Breast epithelium (tissue), 4 donors: ENCODE data around the gene ZMYND12. TPM values are rescaled to one million over a fixed set of nuclear protein-coding genes. Genes with fewer than 3 reads are reported as not detected.

Experiments used
- DNase-seq, 2 donors: peaks; one replicate each; pipeline ENCODE4 v3.0.0-alpha.2; 2019; ENCODE audit warnings: low spot score in 2 of 2
- H3K27ac ChIP-seq, 2 donors: fragments of 200-600 bp; sonication (generic) in 1 of 2; one replicate each; pipeline ENCODE4 v1.5.1; 2016 to 2019; ENCODE audit warnings: mild to moderate bottlenecking in 1 of 2
- H3K27me3 ChIP-seq, 2 donors: fragments of 200-600 bp; sonication (generic) in 1 of 2; one replicate each; pipeline versions ENCODE4 v1.5.1 to v1.6.0; 2017 to 2019; ENCODE audit warnings: control low read depth in 1 of 2, mild to moderate bottlenecking in 1 of 2
- H3K36me3 ChIP-seq: fragments of 200-600 bp; one replicate; pipeline ENCODE4 v1.5.1; 2019
- H3K4me1 ChIP-seq, 2 donors: fragments of 200-600 bp; sonication (generic); one replicate each; pipeline ENCODE4 v1.5.1; 2016 to 2019; ENCODE audit warnings: control low read depth in 1 of 2
- H3K4me3 ChIP-seq, 3 donors: fragments of 200-600 bp; sonication (generic); 1 replicate in 2 of 3; 2 replicates in 1 of 3; pipeline ENCODE4 v1.5.1; 2016 to 2019; ENCODE audit warnings: mild to moderate bottlenecking in 3 of 3, moderate library complexity in 2 of 3
- H3K9me3 ChIP-seq, 2 donors: fragments of 200-600 bp; sonication (generic) in 1 of 2; one replicate each; pipeline ENCODE4 v1.5.1; 2016 to 2019; ENCODE audit warnings: control low read depth in 1 of 2
- POLR2A ChIP-seq: fragments of 450-650 bp; IDR thresholded peaks from one replicate; pipeline ENCODE4 v1.6.1; 2016; ENCODE audit warnings: antibody characterized with exemption, mild to moderate bottlenecking, moderate library complexity
- POLR2AphosphoS5 ChIP-seq, 3 donors: sonication (generic); formaldehyde crosslinking; IDR thresholded peaks; one replicate each; pipeline ENCODE4 v1.6.1; 2017; ENCODE audit warnings: antibody characterized with exemption in 3 of 3
- intact Hi-C: fragments of 100-400 bp; cut with DNase I; formaldehyde crosslinking; loops from one replicate; pipeline ENCODE4 v1.15.1; 2023; ENCODE audit warnings: low total_unique reads
- total RNA-seq, 3 donors: library from RNA; depleted of rRNA; stranded (reverse); fragments of >200 nt; gene quantifications; one replicate each; pipeline ENCODE4 v1.1.0, GENCODE V29; 2016
- TF ChIP-seq, protein P1 (sequence below), 3 donors: fragments of 450-650 bp; IDR thresholded peaks; one replicate each; pipeline ENCODE4 v1.5.1; 2016 to 2017; ENCODE audit warnings: antibody characterized with exemption in 3 of 3, mild to moderate bottlenecking in 3 of 3, moderate library complexity in 3 of 3

ZMYND12 gene
- total RNA-seq, 3 donors from 2014 or later: 1.3 to 4.6 (median 3.8) TPM

DNA sequence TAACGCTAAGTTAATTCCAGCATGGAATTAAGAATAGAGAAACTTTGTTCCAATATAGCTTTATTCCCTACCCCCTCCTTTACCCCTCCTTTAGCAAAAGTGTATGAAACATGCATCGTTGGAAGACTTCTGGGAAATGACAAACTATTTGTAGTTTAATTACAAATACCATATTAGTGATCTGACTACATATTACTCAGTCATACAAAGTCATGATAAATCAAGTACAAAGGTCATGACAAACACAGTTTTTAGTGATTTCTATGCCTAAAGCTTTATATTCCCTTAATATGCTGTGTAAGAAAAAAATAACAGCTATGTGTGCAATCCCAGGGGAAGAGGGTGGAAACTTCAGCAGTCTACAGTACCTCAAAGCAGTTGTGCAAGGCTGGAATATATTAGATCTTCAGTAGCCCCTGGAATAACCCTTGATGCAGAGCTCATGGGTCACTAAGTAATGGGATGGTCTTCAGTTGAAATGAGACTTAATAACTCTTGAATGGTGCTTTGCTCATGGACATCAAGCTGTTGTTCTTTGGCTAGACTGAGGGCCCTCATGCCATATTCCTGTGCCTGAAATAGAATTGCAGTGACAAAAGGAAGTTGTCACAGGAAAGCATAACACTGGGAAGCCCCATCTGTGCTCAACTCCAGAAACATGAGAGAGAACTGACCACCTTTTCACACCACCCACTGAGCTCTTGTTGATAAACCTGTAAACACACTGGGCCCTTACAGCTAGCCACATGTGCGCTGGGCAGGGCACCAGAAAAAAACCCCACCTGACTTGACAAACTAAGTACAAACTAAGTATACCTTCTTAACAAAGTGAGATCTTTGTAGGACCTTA, 25.3 kb downstream of the ZMYND12 start:
- TF ChIP-seq POLR2AphosphoS5 (IDR thresholded peaks at IDR 0.05): no peak
- TF ChIP-seq, protein P1, sequence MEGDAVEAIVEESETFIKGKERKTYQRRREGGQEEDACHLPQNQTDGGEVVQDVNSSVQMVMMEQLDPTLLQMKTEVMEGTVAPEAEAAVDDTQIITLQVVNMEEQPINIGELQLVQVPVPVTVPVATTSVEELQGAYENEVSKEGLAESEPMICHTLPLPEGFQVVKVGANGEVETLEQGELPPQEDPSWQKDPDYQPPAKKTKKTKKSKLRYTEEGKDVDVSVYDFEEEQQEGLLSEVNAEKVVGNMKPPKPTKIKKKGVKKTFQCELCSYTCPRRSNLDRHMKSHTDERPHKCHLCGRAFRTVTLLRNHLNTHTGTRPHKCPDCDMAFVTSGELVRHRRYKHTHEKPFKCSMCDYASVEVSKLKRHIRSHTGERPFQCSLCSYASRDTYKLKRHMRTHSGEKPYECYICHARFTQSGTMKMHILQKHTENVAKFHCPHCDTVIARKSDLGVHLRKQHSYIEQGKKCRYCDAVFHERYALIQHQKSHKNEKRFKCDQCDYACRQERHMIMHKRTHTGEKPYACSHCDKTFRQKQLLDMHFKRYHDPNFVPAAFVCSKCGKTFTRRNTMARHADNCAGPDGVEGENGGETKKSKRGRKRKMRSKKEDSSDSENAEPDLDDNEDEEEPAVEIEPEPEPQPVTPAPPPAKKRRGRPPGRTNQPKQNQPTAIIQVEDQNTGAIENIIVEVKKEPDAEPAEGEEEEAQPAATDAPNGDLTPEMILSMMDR (IDR thresholded peaks at IDR 0.05): no peak
- Histone ChIP-seq H3K27me3 (no peaks in the 10 kb centered on the region), H3K4me3 (no peak overlapping the region), H3K4me1 (no peaks in the 10 kb centered on the region), H3K27ac (no peak overlapping the region), H3K9me3 (no peaks in the 10 kb centered on the region), H3K36me3 (no peaks in the 10 kb centered on the region)
- intact Hi-C loops: no loop called here
- DNase-seq: no peak

DNA sequence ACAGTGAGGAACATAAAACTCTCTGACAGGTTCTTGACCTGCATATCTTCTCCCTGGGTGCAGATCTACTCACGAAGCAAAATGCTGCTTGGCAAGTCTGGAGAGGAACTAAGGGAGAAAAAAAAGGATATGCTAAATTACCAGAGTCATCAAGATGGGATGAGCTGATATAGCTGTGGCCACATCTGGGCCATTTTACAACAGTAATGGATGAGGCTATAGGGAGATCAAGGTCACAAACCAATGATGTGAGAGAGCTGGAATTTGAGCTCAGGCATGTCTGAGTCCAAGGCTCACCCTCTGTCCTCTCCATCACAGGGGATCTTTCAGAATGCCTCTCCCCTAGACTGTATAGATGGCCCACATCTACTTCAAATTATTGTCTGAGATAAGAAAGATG, 26.2 kb downstream of the ZMYND12 start:
- no peak overlapping the region for H3K27ac ChIP-seq
- no peaks in the 10 kb centered on the region for H3K9me3 ChIP-seq
- H3K36me3 ChIP-seq: no peaks in the 10 kb centered on the region
- intact Hi-C loops: no loop called here
- H3K4me1 ChIP-seq: no peaks in the 10 kb centered on the region
- no peak overlapping the region for H3K4me3 ChIP-seq
- H3K27me3 ChIP-seq: no peaks in the 10 kb centered on the region
- no peak for DNase-seq
- TF ChIP-seq, protein P1 (IDR thresholded peaks at IDR 0.05): no peak
- TF ChIP-seq POLR2A: no peak
- TF ChIP-seq POLR2AphosphoS5 (IDR thresholded peaks at IDR 0.05): no peak

DNA sequence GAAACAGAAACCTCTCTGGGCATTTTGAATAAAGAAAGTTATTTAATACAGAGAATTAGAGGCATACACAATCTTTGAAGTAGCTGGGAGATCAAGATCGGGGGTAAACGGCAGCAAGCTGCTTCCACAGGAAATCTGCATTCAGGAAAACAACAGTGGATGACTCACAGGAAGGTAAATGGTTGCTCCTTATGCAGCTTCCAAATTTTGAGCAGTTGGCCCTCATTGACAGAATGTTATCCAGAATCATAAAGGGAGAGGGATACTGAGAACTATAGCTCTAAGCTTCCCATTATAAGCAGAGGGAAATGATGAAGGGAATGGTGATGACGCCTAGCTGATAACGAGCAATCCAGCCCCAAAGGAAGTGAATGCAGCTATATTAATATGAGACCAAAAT, 28.6 kb downstream of the ZMYND12 start:
- Histone ChIP-seq H3K4me1 (no peaks in the 10 kb centered on the region), H3K9me3 (no peaks in the 10 kb centered on the region), H3K27ac (no peak overlapping the region), H3K27me3 (no peaks in the 10 kb centered on the region), H3K36me3 (no peaks in the 10 kb centered on the region), H3K4me3 (no peak overlapping the region)
- DNase-seq: no peak
- no peak for TF ChIP-seq POLR2AphosphoS5 (IDR thresholded peaks at IDR 0.05)
- no peak for TF ChIP-seq POLR2A
- TF ChIP-seq, protein P1 (IDR thresholded peaks at IDR 0.05): no peak
- intact Hi-C loops: no loop called here

DNA sequence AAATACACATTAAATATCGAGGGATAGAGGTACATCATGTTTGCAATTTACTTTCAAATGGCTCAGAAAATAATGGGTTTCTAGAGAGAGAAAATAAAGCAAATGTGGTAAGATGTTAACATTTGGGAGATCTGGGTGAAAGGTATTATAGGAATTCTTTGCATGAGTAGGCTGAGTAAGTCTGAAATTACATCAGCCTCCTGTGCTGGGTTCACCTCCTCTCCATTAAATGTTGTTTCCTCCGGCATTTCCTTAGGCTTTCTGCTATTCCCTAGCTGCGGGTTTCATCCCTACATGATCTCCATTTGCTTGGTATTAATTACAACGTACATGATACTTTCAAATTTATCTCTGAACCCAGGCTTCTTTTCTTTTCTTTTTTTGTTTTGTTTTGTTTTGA, 31.6 kb downstream of the ZMYND12 start:
- Histone ChIP-seq H3K4me3 (no peak overlapping the region), H3K4me1 (peaks cover 0 to 8% of the 10 kb centered on the region in 2 donors), H3K27me3 (no peaks in the 10 kb centered on the region), H3K9me3 (no peaks in the 10 kb centered on the region), H3K36me3 (no peaks in the 10 kb centered on the region), H3K27ac (no peak overlapping the region)
- no peak for DNase-seq
- TF ChIP-seq POLR2A: no peak
- TF ChIP-seq POLR2AphosphoS5 (IDR thresholded peaks at IDR 0.05): no peak
- TF ChIP-seq, protein P1 (IDR thresholded peaks at IDR 0.05): no peak
- intact Hi-C loops: no loop called here

DNA sequence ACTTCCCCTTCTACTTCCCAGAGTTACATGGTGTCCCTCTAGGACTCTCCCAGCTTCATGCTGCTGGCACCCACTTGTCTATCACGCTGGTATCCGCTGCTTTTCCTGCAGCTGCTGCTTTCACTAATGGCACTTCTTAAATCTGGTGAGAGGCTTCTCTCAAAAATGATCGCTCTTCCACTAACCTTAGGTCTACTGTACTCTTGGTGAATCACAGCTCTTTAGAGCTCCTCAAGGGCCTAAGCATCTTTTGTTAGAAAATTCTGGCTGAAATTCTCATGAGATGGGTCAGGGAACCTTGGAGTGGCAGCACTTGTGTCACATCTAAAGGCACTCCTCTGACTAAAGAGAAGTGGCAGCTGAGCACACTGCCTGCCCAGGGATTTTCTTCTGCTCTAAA, 32.1 kb downstream of the ZMYND12 start:
- no peak for DNase-seq
- Histone ChIP-seq H3K27ac (no peak overlapping the region), H3K9me3 (no peaks in the 10 kb centered on the region)

More for the DNA sequence above, 32.1 kb downstream of the ZMYND12 start:
- no peak overlapping the region for H3K4me3 ChIP-seq
- H3K36me3 ChIP-seq: no peaks in the 10 kb centered on the region
- intact Hi-C loops: no loop called here
- H3K27me3 ChIP-seq: no peaks in the 10 kb centered on the region
- H3K4me1 ChIP-seq: peaks cover 0 to 8% of the 10 kb centered on the region in 2 donors
- TF ChIP-seq, protein P1 (IDR thresholded peaks at IDR 0.05): no peak
- no peak for TF ChIP-seq POLR2AphosphoS5 (IDR thresholded peaks at IDR 0.05)
- TF ChIP-seq POLR2A: no peak
